CD14-positive monocyte (primary cell): ENCODE results near the gene SPAG5. TPM values are rescaled to one million over a fixed set of nuclear protein-coding genes. Genes with fewer than 3 reads are reported as not detected.
A peak's percentile ranks its signal among the peaks of the same experiment; 100 is the strongest.

Experiments used
- DNase-seq, 3 donors: peaks; one replicate each; pipeline ENCODE4 v3.0.0-alpha.2; 2011 to 2022
- H2AFZ ChIP-seq: 2 replicates; pipeline ENCODE4 v1.6.0; 2012; ENCODE audit warnings: mild to moderate bottlenecking, low read depth, low read length, inconsistent platforms; ENCODE audit not compliant: insufficient read depth, poor library complexity, severe bottlenecking
- H3K27ac ChIP-seq, 2 donors: 1 replicate in 1 of 2; 2 replicates in 1 of 2; pipeline ENCODE4 v1.5.1; 2012 to 2013; ENCODE audit warnings: low read length in 2 of 2, control low read depth in 1 of 2, inconsistent platforms in 1 of 2, low read depth in 1 of 2, mild to moderate bottlenecking in 1 of 2
- H3K27me3 ChIP-seq, 2 donors: one replicate each; pipeline versions ENCODE4 v1.6.0 to v1.6.1; 2011 to 2013; ENCODE audit warnings: low read length in 2 of 2; ENCODE audit not compliant: control insufficient read depth in 2 of 2, insufficient read depth in 2 of 2
- H3K36me3 ChIP-seq, 2 donors: replicated peaks in 1 of 2; 1 replicate in 1 of 2; 2 replicates in 1 of 2; pipeline versions ENCODE4 v1.5.1 to v1.6.1; 2012 to 2013; ENCODE audit warnings: low read length in 2 of 2, control low read depth in 1 of 2, inconsistent platforms in 1 of 2, mild to moderate bottlenecking in 1 of 2; ENCODE audit not compliant: insufficient read depth in 2 of 2, control insufficient read depth in 1 of 2
- H3K4me1 ChIP-seq, 2 donors: 1 replicate in 1 of 2; 2 replicates in 1 of 2; pipeline versions ENCODE4 v1.5.1 to v1.6.1; 2012 to 2013; ENCODE audit warnings: low read length in 2 of 2, control low read depth in 1 of 2, inconsistent platforms in 1 of 2, mild to moderate bottlenecking in 1 of 2, moderate library complexity in 1 of 2; ENCODE audit not compliant: insufficient read depth in 2 of 2, control insufficient read depth in 1 of 2
- H3K4me2 ChIP-seq: replicated peaks from 2 replicates; pipeline ENCODE3; 2012; ENCODE audit warnings: low read length, moderate library complexity, mild to moderate bottlenecking; ENCODE audit not compliant: poor library complexity, severe bottlenecking; ENCODE audit errors: extremely low read depth
- H3K4me3 ChIP-seq, 3 experiments: fragments of 200-600 bp in 1 of 3; sonication (generic) in 1 of 3; replicated peaks in 1 of 3; 1 replicate in 2 of 3; 2 replicates in 1 of 3; pipeline ENCODE4 v1.5.1; 2011 to 2013; ENCODE audit warnings: low read length in 3 of 3, mild to moderate bottlenecking in 3 of 3, control low read depth in 2 of 3, low read depth in 2 of 3, inconsistent platforms in 1 of 3, moderate library complexity in 1 of 3
- H3K79me2 ChIP-seq: 2 replicates; pipeline ENCODE4 v1.6.0; 2012; ENCODE audit warnings: mild to moderate bottlenecking, control low read depth, inconsistent platforms, low read length, moderate library complexity; ENCODE audit not compliant: insufficient read depth
- H3K9ac ChIP-seq: 2 replicates; pipeline ENCODE4 v1.6.0; 2017; ENCODE audit warnings: low read length, mild to moderate bottlenecking; ENCODE audit not compliant: insufficient read depth, poor library complexity, severe bottlenecking
- H3K9me3 ChIP-seq, 2 donors: replicated peaks in 1 of 2; 1 replicate in 1 of 2; 2 replicates in 1 of 2; pipeline versions ENCODE4 v1.5.1 to v1.6.1; 2012 to 2013; ENCODE audit warnings: low read length in 2 of 2, control low read depth in 1 of 2; ENCODE audit not compliant: control insufficient read depth in 1 of 2, insufficient read depth in 1 of 2
- H4K20me1 ChIP-seq: 2 replicates; pipeline ENCODE4 v1.6.0; 2012; ENCODE audit warnings: mild to moderate bottlenecking, low read length, control low read depth, moderate library complexity; ENCODE audit not compliant: insufficient read depth
- H3K27ac Mint-ChIP-seq, 7 donors: one replicate each; pipeline ENCODE4 v1.8.0; 2020; ENCODE audit warnings: mild to moderate bottlenecking in 7 of 7, mixed read lengths in 7 of 7, moderate library complexity in 6 of 7, inconsistent platforms in 2 of 7
- H3K27me3 Mint-ChIP-seq, 3 donors: one replicate each; pipeline ENCODE4 v1.8.0; 2021 to 2022; ENCODE audit warnings: low read depth in 3 of 3, mild to moderate bottlenecking in 3 of 3, mixed read lengths in 3 of 3, moderate library complexity in 3 of 3, inconsistent platforms in 1 of 3
- H3K36me3 Mint-ChIP-seq, 2 donors: one replicate each; pipeline ENCODE4 v1.8.0; 2020; ENCODE audit warnings: mixed read lengths in 2 of 2, inconsistent platforms in 1 of 2, mild to moderate bottlenecking in 1 of 2
- H3K4me1 Mint-ChIP-seq: one replicate; pipeline ENCODE4 v1.8.0; 2020; ENCODE audit warnings: mild to moderate bottlenecking, mixed read lengths
- H3K4me3 Mint-ChIP-seq, 2 donors: one replicate each; pipeline ENCODE4 v1.8.0; 2020; ENCODE audit warnings: mild to moderate bottlenecking in 2 of 2, mixed read lengths in 2 of 2, moderate library complexity in 1 of 2
- H3K9me3 Mint-ChIP-seq, 7 donors: one replicate each; pipeline ENCODE4 v1.8.0; 2020 to 2022; ENCODE audit warnings: mixed read lengths in 7 of 7, mild to moderate bottlenecking in 6 of 7, moderate library complexity in 6 of 7, inconsistent platforms in 2 of 7
- CTCF ChIP-seq: fragments of 200-600 bp; IDR thresholded peaks from one replicate; pipeline ENCODE4 v1.8.0; 2022; ENCODE audit warnings: antibody characterized with exemption, mild to moderate bottlenecking
- WGBS: methylation state at CpG from one replicate; pipeline ENCODE4 v1.1.5; 2013; ENCODE audit warnings: missing lambda C conversion rate; ENCODE audit not compliant: insufficient coverage; 5-methylcytosine and 5-hydroxymethylcytosine counted together
- intact Hi-C, 2 donors: fragments of 100-400 bp; cut with micrococcal nuclease; formaldehyde crosslinking; loops; one replicate each; pipeline versions ENCODE4 v1.15.0 to v1.15.1; 2023
- polyA plus RNA-seq, 3 donors: library from polyadenylated mRNA; depleted of rRNA in 1 of 3; unstranded in 2 of 3; stranded (reverse) in 1 of 3; fragments of 300-500 nt in 2 of 3; fragments of >200 nt in 1 of 3; fragmentation: Illumina TruSeq in 2 of 3; gene quantifications; 1 replicate in 2 of 3; 2 replicates in 1 of 3; pipeline ENCODE4 v1.2.3, GENCODE V29; 2012 to 2021

The SPAG5 gene
- polyA plus RNA-seq, 3 donors, result 7.7 TPM; not detected in 2

GRCh38 chr17:28547096-28547622 is 51.7 kb downstream of the SPAG5 start:
- Mint-ChIP-seq H3K36me3 (peaks cover 20 to 32% of the 10 kb centered on the region in 2 donors), H3K27me3 (peaks cover 0 to 8% (median 2%) of the 10 kb centered on the region in 3 donors), H3K9me3 (no peaks in the 10 kb centered on the region), H3K27ac (peak overlapping the region; percentile 86 to 97 (median 94)), H3K4me1 (peaks cover 49% of the 10 kb centered on the region), H3K4me3 (peak overlapping the region; percentile 70 to 78)
- Histone ChIP-seq H3K9ac (no peak overlapping the region), H3K4me2 (peak overlapping the region; percentile 73), H3K79me2 (peaks cover 29% of the 10 kb centered on the region), H4K20me1 (peaks cover 38% of the 10 kb centered on the region), H3K27me3 (no peaks in the 10 kb centered on the region), H3K9me3 (no peaks in the 10 kb centered on the region), H3K36me3 (peaks cover 8 to 16% of the 10 kb centered on the region in 2 donors), H2AFZ (peak overlapping the region; percentile 74), H3K27ac (peak overlapping the region; percentile 86 to 88), H3K4me1 (peaks cover 53 to 54% of the 10 kb centered on the region in 2 donors), H3K4me3 (peak overlapping the region in 1 of 3 experiments; percentile 61)
- intact Hi-C loops, result no loop called here
- no peak for DNase-seq
- TF ChIP-seq CTCF, result no peak
- 92% methylated on average over 9 of the region's 14 CpGs for WGBS

GRCh38 chr17:28545787-28546415 is 52.9 kb downstream of the SPAG5 start:
- Mint-ChIP-seq H3K27me3 (peaks cover 0 to 8% (median 2%) of the 10 kb centered on the region in 3 donors), H3K4me3 (no peak overlapping the region), H3K9me3 (no peaks in the 10 kb centered on the region), H3K27ac (no peak overlapping the region), H3K4me1 (peaks cover 39% of the 10 kb centered on the region), H3K36me3 (peaks cover 15 to 26% of the 10 kb centered on the region in 2 donors)
- H3K79me2 ChIP-seq, result peaks cover 18% of the 10 kb centered on the region
- peaks cover 42 to 43% of the 10 kb centered on the region in 2 donors for H3K4me1 ChIP-seq
- no peak for TF ChIP-seq CTCF
- no peaks in the 10 kb centered on the region for H3K27me3 ChIP-seq
- DNase-seq, result no peak
- no peak overlapping the region for H3K27ac ChIP-seq
- no peak overlapping the region for H3K4me3 ChIP-seq
- WGBS, result 92% methylated on average over 5 of the region's 6 CpGs
- H4K20me1 ChIP-seq, result peaks cover 25% of the 10 kb centered on the region
- no peaks in the 10 kb centered on the region for H3K9me3 ChIP-seq
- peaks cover 8 to 16% of the 10 kb centered on the region in 2 donors for H3K36me3 ChIP-seq
- H3K9ac ChIP-seq, result no peak overlapping the region
- H2AFZ ChIP-seq, result no peak overlapping the region
- intact Hi-C loops, result loop anchor here in 1 of 2 donors (2.0 kb wide), 1 partner anchor 51 kb away; no protein-coding TSS in a partner anchor
- no peak overlapping the region for H3K4me2 ChIP-seq
